ENCODE measurements around the gene RAET1E. TPM values are rescaled to one million over a fixed set of nuclear protein-coding genes. Genes with fewer than 3 reads are reported as not detected.
"Not testable (repeated sequence)": the region's sequence is repeated elsewhere in the genome, so short reads cannot be mapped to it uniquely, and the experiment has no call there.

RAET1E gene
- total RNA-seq, 1 donor from 2014 or later, result not detected

DNA sequence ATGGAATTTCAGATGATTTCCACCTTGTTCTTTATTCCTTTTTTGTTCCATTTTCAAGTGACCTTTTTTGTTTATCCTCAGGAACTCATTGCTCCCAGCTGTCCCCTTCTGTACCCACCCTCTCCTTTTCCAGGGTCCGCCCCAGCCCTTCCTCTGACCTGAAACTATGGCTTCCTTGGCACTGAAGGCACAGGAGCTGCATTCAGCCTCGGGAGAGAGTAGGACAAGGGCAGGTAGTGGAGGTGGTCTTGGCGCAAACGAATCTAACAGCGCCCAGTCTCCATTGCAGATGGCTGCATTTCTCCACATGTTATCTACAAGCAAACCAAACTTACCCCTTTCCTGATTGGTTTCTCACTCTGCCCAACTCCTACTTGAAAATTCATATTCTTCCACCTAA, 35.1 kb upstream of the RAET1E start:
- no peaks in the 10 kb centered on the region for H3K9me3 Mint-ChIP-seq (ENCODE audit: low read depth)
- peak; percentile 19 for DNase-seq (ENCODE audit: low spot score)
- peaks cover 79% of the 10 kb centered on the region for H3K27me3 Mint-ChIP-seq (ENCODE audit: low read depth)
- peaks cover under 1% of the 10 kb centered on the region for H3K4me1 Mint-ChIP-seq (ENCODE audit: low read depth)
- no peak overlapping the region for H3K4me3 Mint-ChIP-seq (ENCODE audit: unreplicated experiment)
- TF ChIP-seq, protein P1, sequence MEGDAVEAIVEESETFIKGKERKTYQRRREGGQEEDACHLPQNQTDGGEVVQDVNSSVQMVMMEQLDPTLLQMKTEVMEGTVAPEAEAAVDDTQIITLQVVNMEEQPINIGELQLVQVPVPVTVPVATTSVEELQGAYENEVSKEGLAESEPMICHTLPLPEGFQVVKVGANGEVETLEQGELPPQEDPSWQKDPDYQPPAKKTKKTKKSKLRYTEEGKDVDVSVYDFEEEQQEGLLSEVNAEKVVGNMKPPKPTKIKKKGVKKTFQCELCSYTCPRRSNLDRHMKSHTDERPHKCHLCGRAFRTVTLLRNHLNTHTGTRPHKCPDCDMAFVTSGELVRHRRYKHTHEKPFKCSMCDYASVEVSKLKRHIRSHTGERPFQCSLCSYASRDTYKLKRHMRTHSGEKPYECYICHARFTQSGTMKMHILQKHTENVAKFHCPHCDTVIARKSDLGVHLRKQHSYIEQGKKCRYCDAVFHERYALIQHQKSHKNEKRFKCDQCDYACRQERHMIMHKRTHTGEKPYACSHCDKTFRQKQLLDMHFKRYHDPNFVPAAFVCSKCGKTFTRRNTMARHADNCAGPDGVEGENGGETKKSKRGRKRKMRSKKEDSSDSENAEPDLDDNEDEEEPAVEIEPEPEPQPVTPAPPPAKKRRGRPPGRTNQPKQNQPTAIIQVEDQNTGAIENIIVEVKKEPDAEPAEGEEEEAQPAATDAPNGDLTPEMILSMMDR (IDR thresholded peaks at IDR 0.05), result no peak
- H3K36me3 Mint-ChIP-seq (ENCODE audit: low read depth), result peaks cover 2% of the 10 kb centered on the region
- no peak overlapping the region for H3K27ac Mint-ChIP-seq (ENCODE audit: unreplicated experiment)

DNA sequence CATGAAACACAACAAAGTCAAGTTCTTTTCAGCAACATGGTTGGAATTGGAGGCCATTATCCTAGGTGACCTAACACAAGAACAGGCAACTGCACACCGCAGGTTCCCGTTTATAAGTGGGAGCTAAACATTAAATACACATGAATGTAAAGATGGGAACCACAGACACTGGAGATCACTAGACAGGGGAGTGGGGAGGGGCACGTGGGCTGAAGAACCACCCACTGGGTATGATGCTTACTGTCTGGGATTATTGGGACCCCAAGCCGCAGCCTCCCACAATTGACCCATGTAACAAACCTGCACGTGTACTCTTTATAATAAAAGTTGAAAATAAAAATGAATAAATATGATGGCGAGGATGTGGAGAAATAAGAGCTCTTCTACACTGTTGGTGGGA, 33.6 kb upstream of the RAET1E start:
- Mint-ChIP-seq H3K4me3 (ENCODE audit: unreplicated experiment) (no peak overlapping the region), H3K27me3 (ENCODE audit: low read depth) (peaks cover 74% of the 10 kb centered on the region), H3K36me3 (ENCODE audit: low read depth) (peaks cover 2% of the 10 kb centered on the region), H3K27ac (ENCODE audit: unreplicated experiment) (no peak overlapping the region), H3K9me3 (ENCODE audit: low read depth) (no peaks in the 10 kb centered on the region), H3K4me1 (ENCODE audit: low read depth) (peaks cover under 1% of the 10 kb centered on the region)
- TF ChIP-seq, protein P1 (IDR thresholded peaks at IDR 0.05), result no peak
- DNase-seq (ENCODE audit: low spot score), result no peak

DNA sequence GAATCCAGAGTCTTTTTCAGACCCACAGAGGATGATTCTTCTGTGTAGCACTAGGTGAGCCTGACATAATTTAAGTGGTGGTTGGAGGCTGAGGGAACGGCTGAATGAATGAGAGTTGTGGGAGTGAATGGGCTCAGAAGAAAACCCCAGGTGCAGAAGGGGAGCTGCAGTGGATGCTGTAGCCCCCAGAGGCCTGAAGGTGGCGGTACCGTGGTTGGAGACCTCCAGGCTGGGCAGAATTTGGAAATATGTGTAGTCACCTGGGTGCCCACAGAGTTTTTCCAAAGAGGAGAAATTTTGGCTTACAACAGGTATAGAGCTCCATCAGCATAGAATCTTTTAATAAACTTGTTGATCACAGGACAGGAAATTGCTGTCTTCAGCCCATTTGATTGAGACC, 31.5 kb upstream of the RAET1E start:
- Mint-ChIP-seq H3K27me3 (ENCODE audit: low read depth) (peaks cover 62% of the 10 kb centered on the region), H3K9me3 (ENCODE audit: low read depth) (no peaks in the 10 kb centered on the region), H3K27ac (ENCODE audit: unreplicated experiment) (no peak overlapping the region), H3K4me3 (ENCODE audit: unreplicated experiment) (no peak overlapping the region), H3K4me1 (ENCODE audit: low read depth) (peaks cover 12% of the 10 kb centered on the region), H3K36me3 (ENCODE audit: low read depth) (peaks cover 2% of the 10 kb centered on the region)
- DNase-seq (ENCODE audit: low spot score), result no peak
- TF ChIP-seq, protein P1 (IDR thresholded peaks at IDR 0.05), result peak; percentile 71

DNA sequence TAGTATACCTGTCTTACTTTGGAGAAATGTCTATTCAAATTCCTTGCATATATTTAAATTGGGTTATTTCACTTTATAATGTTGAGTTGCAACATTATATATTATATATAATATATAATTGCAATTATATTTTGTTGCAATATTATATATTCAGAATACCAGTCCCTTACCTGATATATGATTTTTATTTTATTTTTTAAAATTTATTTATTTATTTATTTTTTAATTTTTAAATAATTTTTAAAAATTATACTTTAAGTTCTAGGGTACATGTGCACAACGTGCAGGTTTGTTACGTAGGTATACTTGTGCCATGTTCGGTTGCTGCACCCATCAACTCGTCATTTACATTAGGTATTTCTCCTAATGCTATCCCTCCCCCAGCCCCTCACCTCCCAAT, 29.1 kb upstream of the RAET1E start:
- peaks cover 47% of the 10 kb centered on the region for H3K27me3 Mint-ChIP-seq (ENCODE audit: low read depth)
- not testable (repeated sequence) for H3K4me3 Mint-ChIP-seq (ENCODE audit: unreplicated experiment); H3K27ac Mint-ChIP-seq (ENCODE audit: unreplicated experiment); DNase-seq (ENCODE audit: low spot score); H3K36me3 Mint-ChIP-seq (ENCODE audit: low read depth); H3K9me3 Mint-ChIP-seq (ENCODE audit: low read depth)
- peaks cover 22% of the 10 kb centered on the region for H3K4me1 Mint-ChIP-seq (ENCODE audit: low read depth)

DNA sequence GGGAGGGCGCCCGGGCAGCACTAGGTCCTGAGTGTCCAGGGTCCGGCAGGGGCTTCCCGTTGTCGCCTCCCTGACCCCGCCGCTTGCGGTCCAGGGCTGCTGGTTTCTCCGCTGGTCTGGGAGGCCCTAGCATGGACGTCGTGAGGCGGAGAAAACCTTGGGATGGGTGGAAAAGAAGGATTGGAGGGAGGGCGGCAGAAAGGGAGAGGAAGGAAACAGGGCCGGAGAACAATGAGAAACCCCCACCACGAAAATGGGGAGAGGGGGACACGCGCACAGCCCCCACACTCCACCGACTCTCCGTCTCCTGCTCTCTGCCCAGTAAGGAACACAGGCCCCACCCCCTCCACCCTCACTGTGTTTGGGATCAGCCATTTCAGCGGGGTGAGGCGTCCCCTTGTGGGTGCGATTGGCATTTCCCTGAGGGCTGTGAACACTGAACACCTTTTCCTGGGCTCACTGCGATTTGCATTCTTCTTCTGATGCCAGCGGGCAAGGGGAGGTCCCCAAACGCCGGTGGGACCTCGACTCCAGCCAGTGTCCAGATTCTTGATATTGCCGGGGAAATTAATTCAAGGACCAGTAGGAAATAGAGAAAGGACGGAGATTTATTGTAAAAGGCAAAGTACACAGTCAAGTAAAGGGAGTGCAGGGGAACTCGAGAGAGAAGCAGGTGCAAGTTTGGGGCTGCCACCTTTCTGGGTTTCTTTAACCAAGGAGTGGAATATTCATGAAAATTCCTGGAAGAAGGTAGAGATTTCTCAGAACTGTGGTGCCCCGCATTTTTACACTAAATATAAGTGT, 28.3 kb upstream of the RAET1E start:
- peak overlapping the region; percentile 55 for H3K27ac Mint-ChIP-seq (ENCODE audit: unreplicated experiment)
- no peaks in the 10 kb centered on the region for H3K9me3 Mint-ChIP-seq (ENCODE audit: low read depth)
- peaks cover 2% of the 10 kb centered on the region for H3K36me3 Mint-ChIP-seq (ENCODE audit: low read depth)
- peaks cover 41% of the 10 kb centered on the region for H3K27me3 Mint-ChIP-seq (ENCODE audit: low read depth)
- peaks cover 25% of the 10 kb centered on the region for H3K4me1 Mint-ChIP-seq (ENCODE audit: low read depth)
- TF ChIP-seq, protein P1 (IDR thresholded peaks at IDR 0.05), result peak; percentile 92
- peak overlapping the region; percentile 79 for H3K4me3 Mint-ChIP-seq (ENCODE audit: unreplicated experiment)
- DNase-seq (ENCODE audit: low spot score), result no peak
